GM12892 (cell line): Measurements from ENCODE around the gene NECTIN1.

Experiments used
- POLR2A ChIP-seq: IDR thresholded peaks from 2 replicates; pipeline ENCODE4 v1.6.1; 2011; ENCODE audit warnings: low read depth, low read length, control low read depth
- POLR2AphosphoS5 ChIP-seq: IDR thresholded peaks from 2 replicates; pipeline ENCODE4 v1.6.1; 2011; ENCODE audit warnings: low read depth, low read length, control low read depth

DNA sequence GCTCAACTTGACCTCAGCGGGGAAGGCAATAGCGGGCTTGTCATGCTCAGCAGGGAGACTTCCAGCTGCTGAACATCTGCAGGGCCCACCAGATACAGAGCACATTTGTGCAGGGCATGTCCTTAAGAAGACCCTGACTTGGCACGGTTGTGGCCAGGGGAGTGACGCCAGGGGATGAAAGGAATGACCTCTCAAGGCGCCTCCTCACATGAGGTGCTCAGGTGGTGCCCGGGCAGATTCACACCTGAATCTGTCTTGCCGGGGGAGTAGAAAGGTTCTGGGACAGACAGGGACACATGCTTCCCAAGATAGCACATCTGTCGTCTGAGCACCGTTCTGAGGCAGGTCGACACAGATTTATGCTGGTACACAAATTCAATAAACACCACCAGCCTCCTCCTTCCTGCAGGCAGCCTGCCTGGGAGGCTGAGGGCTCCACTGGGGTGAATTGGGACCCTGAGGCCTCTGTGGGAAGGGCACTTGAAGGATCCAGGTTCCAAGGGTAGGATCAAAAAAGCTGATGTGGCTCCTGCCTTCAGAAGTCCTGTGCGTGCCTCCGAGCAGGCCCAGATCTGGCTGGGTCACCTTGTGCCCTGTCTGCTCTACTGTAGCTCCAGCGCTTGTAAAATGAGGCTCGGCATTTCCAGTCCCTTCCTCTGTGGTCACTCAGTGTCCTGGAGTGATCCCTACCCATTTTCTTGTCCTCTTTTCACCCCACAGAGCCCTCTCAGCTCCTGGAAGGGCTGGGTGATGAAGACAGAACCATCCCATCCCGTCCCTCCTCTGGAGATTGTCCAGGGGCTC is 49.6 kb upstream of the NECTIN1 start:
- TF ChIP-seq POLR2A (no peak), POLR2AphosphoS5 (no peak)
